GM19452 (cell line): ENCODE data around the gene FASTK.

Source experiments
- ATAC-seq: cut with Tn5 transposase; IDR thresholded peaks from one replicate; pipeline ENCODE4 v1.9.1; 2021; ENCODE audit not compliant: unreplicated experiment

The FASTK gene

DNA sequence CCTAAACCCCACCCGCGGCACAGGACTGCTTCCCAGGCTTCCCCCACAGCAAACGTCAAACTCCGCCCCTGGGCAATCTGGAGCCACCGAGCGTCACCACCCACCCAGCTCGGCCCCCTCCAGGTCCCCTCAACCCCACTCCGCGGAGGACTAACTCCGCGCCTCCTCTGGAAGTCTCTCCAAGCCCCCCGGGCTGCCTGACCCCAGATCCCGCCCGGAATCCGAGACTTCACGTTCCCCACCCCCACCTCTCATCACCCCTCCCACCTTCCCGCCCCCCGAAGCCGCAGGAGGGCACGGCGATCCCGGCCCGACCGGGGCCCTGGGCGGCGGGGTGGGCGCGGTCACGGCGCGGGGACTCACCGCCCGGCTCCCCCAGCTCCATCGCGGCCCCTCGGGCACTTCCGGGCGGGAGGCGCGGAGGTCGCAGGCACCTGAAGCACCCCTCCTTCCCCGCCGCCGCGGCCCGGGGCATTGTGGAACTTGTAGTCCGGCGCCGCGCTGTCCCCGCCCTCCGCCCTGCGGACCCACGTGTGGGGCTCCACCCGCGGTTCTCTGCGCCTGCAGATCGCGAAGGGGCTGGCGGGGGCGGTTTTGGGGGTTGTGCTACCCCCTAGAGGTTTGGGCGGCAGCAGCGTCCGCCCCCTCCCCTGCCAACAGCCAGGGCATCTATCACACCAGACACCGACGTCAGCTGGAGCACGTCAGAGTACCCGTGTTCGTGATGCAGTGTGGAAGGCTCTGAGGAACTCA lies 2.6 kb upstream of the FASTK start, which contains the start of gene TMUB1:
Gene TMUB1, minus strand, starts transcription at position 423 of the 753 bp plus-strand sequence. CDS start 930 bp downstream, outside the sequence.
- ATAC-seq, result peak; percentile 55

DNA sequence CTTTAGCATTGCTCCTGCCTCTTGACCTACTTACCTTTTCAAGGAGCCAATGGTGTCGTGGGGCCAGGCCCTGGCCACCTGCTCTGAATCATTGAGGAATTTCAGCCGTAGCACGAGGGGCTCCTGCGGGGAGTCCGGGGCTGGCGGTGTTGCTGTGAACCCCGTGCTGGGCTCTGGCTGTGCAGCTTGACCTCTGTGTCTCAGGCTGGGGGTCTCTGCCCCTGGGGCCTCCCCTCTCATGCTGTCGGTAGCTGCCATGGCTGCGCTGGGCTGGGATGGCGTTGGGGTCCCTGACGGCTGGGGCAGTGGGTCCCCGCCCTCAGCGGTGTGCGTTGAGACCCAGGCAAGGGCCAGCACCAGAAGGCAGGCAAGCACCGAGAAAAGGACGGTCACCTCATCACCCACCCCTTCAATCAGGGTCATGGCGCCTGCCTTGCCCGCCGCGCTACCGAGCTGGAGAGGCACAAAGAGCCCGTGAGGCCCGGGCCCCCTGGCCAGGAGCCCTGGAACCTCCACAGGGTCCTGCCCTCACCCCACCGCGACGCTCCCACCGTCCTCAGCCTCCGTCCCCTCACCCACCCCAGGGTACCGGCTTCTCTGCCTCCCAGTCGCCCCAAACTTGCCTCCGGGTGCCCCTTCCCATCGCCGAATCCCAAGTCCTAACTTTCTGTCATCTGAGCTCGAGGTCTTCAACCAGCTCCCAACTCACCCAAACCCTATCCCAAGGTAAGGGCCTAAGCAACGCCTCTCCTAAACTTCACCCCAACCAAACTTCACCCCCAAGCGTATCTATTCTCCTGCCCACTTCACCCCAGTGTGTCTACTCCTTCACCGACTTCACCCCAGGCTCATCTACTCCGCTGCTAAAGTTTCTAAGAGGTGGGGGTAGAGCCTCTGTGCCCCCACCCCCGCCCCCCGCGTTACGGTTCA lies 1.8 kb upstream of the FASTK start:
- no peak for ATAC-seq

DNA sequence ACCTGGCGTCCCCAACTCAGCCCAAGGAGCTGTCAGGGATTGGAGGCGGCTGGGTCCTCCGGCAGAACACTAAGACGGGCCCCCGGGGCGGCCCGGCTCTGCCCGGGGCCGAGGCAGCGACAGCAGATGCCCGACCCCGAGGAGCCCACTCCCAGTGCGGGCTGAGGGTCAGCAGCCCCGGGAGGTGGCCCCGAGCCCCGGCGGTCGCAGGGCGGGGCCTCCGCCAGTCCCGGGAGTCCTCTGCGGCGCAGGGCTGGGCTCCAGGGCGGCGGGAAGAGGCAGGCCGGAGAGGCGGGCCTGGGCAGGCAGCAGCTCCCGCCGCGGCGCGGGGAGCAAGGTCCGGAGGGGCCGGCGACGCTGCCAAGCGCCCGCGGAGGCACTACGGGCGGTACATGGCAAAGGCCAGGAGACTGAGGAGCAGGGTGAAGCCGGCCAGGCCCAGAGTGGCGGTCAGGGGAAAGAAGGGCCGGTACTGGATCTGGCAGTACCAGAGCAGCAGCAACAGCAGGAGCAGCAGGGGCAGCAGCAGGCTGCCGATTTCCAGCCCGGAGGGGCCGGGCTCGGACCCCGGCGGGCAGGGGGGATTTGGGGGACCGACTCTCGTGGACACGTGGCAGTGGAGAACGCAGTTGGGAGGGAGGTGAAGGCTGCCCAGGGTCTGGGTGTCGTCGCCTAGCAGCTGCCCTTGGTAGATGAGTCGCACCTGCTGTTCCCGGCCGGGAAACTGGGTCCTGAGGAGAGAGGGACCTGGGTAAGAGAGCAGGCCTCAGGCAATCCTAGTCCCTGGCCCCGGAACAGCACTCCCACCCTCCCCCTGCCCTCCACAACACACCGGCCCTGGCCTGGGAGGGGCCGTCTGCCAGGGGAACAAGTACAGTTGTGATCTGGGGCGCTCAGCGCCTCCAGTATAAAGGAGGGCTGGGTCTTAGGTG lies 827 bp upstream of the FASTK start:
- ATAC-seq, result no peak

DNA sequence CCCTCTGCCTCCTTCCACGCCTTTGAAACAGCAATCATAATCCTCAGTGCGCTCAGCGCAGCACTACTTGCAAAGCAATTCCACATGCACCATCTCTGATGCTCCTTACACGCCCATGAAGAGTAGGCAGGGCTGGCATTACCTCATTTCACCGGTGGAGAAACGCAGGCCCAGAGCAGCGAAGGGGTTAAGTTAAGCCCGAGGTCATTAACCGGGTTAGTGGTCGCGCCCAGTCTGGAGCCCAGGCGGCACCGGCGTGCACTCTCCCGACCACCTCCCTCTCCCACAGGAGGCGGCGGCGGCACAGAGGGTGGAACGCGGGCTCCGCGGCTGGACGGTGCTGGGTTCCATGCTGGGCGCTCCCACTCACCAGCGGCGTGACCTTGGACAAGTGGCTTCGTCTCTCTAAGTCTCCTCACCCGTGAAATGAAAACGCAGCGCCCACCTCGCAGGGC lies 515 bp downstream of the FASTK start:
- ATAC-seq, result peak; percentile 1

DNA sequence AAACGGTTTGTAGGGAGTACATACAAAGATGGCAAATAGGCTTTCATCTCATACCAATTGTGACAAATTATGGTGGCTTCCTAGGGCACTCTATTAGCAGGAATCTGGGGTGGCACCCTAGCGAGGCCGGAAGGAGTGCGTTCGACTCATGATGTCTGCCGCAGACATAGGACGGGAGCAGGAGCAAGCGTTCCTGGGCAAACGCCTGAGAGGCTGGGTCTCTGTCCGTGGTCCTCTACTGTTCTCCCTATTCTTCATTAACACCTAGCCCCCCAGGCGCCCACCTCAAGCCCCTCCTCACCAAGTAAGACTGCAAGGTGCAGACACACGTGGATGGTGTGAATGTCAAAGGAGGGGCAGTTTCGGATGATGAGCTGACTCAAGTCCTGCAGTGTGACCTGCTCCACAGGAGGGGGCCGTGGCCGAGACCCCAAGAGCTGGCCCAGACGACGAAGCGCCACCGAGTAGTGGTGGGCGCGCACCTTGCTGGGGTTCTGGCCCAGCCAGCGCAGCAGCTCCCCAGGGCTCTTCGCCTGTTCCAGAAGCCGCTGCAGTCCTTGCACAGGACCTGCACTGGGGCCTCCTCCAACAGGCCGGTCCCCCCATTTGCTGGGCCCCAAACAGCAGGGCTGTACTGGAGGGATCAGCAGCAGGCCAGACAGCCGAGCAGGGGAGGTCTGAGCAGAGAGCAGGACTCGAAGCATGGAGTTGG lies 1.3 kb downstream of the FASTK start:
- ATAC-seq, result no peak

DNA sequence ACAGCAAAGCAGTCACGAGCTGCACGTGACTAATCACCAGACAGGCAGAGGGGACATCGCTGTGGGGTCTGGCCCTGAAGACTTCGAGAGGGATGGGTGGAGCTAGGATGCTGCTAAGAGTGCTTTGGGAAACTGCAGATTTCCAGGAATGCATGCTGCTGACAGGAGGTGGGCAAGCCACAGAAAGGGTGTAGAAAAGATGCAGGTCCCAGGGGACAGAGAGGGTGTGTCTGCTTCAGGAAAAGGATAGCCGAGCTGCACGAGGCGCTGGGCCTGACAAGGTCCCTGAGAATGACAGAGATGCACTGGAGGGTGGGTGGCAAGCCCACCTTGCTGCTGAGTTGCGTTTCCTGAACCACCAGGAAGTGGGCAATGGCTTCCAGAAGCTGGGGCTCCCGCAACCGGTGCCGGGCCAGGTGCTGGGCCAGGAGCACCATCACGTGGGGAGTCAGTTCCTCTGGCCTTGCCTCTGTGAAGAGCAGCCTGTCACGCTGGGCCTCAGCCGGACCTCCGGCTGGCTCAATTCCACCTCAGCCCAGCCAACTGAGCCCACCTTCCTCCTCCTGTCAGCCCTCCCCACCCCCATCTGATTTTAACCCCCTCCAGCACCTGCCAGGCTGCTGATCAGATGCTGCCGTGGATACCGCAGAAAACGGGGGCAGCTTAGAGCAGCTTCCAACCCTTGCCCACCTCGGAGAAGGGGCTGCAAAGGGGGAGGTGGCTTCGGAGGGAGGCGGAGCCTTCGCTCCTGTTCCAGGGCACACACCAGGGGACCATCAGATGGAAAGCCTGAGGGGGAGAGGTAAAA lies 2.2 kb downstream of the FASTK start:
- ATAC-seq, result no peak

DNA sequence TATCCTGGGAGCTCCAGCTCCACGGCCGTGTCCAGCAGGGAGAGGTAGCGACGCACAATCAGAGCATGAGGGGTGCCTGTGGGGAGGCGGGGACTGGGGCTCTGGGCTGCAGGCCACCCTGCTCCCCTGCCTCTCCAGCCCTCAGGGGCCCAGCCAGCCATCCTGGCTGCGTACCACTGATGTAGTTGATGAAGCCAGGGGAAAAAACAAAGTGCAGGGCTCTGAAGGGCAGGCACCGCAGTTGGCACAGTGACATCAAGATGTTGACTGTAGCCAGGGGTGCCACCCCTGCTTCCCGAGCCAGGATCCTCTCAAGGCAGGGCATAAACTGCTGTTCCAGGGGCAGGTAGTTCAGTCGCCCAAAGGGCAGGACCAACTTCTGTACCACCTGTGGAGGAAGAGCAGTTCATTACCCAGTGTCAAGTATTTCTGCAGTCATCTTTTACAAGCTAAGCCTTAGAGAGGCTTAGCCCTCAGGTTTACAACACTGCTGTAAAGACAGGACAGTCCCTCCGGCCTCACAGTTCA lies 2.8 kb downstream of the FASTK start:
- no peak for ATAC-seq

DNA sequence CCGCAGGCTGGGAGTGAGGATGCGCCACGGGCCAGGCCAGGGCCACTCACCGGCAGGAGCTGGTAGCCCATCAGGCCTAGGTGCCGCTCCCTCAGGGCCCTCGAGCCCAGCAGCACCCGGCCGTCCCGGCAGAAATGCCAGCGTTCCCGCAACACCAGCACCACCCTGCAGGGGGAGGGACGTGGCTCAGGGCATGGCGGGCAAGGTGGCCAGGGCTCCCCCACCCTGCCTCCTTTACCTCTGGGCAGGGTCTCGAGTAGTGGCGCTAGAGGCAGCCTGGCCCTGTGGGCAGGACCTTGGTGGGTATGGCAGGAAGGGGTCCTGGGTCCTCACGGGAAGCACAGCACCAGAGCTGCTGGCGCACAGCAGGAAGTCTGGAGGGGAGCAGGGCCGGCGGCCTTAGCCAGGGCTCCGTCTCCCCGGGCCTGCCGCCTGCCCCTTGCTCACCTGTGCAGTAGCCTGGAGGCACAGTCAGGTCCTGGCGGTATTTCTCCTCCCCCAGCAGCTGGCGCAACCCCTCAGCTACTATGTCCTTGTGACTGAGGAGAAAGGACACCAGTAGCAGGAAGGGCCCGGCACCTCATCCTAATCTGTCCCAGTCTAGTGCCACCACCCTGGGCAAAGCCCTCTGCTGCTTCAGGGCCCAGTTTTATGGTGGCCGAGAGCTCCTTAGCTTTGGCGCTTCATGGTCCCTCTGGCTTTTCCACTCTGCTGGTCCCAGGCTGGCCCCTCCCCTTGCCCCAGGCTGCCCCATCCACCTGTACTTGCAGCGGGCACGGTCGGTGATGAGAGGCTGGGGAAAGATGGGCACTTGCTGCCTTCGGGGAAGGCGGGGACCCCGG lies 3.5 kb downstream of the FASTK start:
- ATAC-seq, result no peak

DNA sequence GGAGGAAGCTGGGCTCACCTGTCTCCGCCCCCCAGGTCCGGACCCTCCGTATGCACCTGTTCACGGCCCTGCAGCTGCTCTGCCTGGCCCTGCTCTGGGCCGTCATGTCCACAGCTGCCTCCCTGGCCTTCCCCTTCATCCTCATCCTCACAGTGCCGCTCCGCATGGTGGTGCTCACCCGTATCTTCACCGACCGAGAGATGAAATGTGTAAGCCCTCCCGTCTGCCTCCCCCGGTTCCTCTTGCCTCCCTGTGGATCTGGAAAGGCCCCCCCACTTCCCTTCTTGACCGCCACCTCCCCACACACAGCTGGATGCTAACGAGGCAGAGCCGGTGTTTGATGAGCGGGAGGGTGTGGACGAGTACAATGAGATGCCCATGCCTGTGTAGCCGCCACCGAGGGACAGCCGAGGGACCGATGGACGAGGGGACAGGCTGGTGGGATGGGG lies 4.6 kb downstream of the FASTK start:
- ATAC-seq, result no peak

DNA sequence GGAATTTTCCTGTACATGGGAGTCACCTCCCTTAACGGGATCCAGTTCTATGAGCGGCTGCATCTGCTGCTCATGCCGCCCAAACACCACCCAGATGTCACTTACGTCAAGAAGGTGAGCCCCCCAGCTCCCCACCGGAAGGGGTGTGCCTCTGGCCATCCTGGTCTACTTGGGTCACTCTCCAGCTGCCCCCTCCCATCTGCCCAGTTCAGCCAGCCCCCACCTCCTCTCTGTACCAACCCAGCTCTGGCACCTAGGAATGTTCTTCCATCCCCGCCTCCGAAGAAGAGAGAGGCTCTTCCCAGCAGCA lies 5.0 kb downstream of the FASTK start:
- no peak for ATAC-seq

DNA sequence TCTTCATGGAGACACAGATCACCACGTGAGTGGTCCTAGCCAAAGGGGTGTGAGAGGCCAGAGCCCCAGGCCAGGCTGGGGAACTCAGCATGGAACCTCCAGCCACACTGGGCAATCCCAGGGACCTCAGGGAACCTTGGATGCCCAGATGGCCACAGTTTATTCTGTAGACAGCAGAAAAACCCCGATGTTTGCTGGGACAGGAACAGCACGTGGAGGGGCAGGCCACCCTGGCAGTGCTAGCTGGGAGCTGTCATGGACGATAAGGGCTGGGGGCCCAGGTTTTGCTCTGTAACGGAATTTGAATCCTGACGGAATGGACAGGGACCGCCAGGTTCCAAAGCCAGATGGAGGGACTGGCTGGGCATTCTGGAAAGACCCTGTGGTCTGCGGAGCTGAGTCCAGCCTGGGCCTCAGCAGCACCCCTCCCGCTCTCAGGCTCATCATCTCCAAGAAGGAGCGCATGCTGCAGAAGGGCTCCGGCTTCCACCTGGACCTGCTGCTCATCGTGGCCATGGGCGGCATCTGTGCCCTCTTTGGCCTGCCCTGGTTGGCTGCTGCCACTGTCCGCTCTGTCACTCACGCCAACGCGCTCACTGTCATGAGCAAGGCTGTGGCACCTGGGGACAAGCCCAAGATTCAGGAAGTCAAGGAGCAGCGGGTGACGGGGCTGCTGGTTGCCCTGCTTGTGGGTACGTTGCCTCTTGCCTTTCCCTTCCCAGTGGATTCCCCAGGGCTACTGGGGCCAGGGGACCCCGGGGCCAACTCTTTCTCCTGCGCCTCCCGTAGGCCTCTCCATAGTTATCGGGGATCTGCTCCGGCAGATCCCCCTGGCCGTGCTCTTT lies 5.6 kb downstream of the FASTK start:
- no peak for ATAC-seq

DNA sequence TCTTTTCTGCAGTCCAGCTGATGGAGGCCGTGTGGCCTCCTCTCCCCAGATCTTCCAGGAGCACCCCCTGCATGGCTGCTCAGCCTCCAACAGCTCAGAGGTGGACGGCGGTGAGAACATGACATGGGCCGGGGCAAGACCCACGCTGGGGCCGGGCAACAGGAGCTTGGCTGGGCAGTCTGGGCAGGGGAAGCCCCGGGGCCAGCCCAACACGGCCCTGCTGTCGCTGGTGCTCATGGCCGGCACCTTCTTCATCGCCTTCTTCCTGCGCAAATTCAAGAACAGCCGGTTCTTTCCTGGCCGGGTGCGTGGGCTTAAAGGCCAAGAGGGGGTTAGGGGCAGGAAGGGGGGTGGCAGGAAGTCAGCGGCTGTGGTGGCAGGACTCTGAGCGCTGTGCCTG lies 6.6 kb downstream of the FASTK start:
- ATAC-seq, result no peak

DNA sequence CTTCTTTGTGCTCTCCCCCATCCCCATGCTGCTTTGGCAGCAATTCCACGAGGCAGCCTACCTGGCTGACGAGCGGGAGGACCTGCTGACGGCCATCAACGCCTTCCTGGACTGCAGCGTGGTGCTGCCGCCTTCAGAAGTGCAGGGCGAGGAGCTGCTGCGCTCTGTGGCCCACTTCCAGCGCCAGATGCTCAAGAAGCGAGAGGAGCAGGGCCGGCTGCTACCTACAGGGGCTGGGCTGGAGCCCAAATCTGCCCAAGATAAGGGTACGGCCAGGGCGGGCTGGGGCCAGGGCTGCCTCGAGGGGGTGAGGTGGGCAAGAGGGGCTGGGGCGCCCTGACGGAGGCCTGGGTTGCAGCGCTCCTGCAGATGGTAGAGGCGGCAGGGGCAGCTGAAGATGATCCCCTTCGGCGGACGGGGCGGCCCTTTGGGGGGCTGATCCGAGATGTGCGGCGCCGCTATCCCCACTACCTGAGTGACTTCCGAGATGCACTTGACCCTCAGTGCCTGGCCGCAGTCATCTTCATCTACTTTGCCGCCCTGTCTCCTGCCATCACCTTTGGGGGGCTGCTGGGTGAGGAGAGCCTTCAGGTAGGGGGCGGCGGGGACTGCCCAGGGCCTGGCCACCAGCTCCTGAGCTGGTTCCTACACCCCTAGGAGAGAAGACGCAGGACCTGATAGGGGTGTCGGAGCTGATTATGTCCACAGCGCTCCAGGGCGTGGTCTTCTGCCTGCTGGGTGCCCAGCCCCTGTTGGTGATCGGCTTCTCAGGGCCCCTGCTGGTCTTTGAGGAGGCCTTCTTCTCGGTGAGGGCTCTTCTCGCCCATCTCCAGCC lies 9.4 kb downstream of the FASTK start:
- no peak for ATAC-seq

DNA sequence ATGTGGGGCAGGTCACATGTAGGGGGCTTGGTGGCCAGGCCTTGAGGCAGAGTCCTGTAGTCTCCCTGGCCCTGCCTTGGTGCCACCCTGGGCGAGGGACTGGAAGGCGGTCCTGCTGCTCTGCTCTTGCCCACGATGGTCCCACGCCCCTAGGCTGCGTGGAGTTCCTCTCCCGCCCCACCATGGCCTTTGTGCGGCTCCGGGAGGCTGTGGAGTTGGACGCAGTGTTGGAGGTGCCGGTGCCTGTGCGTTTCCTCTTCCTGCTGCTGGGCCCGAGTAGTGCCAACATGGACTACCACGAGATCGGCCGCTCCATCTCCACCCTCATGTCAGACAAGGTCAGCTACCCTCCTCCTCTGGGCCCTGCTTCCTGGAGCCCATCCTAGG lies 10.0 kb downstream of the FASTK start:
- no peak for ATAC-seq

DNA sequence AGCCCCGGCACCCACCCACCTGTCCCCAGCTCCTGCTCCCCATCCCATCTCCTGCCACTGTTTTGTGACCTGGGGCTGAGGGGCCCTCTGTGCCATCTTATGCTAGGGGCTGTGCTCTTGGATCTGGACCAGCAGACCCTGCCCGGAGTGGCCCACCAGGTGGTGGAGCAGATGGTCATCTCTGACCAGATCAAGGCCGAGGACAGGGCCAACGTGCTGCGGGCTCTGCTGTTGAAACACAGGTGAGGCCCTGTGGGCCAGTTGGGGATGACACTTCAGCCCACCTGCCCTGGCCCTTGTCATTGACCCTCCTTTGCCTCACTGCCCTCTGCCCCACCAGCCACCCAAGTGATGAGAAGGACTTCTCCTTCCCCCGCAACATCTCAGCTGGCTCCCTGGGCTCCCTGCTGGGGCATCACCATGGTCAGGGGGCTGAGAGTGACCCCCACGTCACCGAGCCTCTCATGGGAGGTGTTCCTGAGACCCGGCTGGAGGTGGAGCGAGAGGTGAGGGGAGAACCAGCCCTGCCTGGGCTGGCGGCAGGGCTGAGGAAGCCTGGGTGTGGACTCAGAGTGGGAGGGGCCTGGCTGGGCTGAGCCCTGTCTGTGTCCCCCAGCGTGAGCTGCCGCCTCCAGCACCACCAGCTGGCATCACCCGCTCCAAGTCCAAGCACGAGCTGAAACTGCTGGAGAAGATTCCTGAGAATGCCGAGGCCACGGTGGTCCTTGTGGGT lies 10.6 kb downstream of the FASTK start:
- ATAC-seq, result no peak
